HG02885 (cell line): Measurements from ENCODE around the gene ASTL.
"Not testable (repeated sequence)": the region's sequence is repeated elsewhere in the genome, so short reads cannot be mapped to it uniquely, and the experiment has no call there.

Experiments used
- ATAC-seq: cut with Tn5 transposase; IDR thresholded peaks from one replicate; pipeline ENCODE4 v1.9.1; 2021; ENCODE audit warnings: mild to moderate bottlenecking; ENCODE audit not compliant: unreplicated experiment, poor library complexity

ASTL gene

DNA sequence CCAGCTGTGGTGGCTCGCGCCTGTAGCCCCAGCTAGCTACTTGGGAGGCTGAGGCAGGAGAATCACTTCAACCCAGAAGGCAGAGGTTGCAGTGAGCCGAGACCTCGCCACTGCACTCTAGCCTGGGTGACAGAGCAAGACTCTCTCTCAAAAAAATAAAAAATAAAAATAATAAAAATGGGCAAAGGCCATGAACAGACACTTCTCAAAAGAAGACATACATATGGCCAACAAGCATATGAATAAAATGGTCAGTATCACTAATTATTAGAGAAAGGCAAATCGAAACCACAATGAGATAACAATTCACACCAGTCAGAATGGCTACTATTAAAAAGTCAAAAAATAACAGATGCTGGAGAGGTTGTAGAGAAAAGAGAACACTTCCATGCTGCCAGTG lies 22.1 kb upstream of the ASTL start:
- not testable (repeated sequence) for ATAC-seq

DNA sequence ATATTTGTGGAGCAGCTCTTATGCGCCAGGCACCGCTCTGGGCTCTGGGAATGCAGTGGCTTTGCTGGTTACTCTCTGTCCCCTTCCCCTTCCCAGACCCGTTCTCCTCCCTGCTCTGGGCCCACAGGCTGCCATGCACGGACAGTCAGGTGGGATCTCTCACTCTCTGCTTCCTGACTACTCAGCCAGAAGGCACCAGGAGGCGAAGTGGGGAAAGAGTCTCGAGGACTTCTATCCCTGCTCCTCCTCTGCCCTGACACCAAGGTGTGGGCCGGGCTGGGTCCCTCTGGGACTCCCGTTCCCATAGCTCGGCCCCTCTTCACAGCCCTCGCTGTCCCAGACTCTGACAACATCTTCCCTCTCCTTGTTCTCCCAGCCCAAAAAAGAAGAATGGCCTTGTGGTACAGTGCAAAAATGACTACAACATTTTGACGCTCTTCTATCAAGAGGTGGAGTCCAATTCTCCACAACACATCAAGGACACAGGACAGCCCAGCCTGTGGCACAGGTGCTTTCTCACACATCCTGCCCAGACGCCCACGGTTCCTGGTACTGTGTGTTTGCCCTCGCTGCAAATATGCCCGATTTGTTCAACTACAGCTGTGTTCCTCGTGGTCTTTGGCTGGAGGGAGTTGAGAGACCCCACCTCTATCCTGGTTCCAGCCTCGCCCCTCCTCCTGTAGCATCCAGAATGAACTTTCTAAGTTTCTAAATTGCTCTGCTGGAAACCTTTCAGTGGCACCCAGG lies 21.0 kb upstream of the ASTL start:
- ATAC-seq: no peak

DNA sequence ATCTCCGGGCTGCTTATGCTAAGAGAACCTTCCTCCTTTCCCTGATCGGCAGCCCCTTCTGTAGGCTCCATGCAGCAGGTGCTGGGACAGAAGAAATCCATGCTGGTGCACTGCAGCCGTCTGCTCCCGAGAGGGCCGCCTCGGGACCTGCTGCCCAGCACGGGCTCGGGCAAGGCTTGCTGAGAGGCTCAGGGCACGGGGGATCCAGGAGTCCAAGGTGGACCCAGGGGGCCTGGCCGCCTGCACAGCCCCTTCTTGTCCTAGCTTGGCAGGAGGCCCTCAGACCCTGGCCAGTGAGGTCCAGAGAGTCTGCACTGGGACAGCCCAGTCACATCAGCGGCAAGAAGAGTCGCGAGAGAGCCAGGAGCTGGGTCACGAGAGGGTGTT lies 20.2 kb upstream of the ASTL start:
- ATAC-seq: no peak

DNA sequence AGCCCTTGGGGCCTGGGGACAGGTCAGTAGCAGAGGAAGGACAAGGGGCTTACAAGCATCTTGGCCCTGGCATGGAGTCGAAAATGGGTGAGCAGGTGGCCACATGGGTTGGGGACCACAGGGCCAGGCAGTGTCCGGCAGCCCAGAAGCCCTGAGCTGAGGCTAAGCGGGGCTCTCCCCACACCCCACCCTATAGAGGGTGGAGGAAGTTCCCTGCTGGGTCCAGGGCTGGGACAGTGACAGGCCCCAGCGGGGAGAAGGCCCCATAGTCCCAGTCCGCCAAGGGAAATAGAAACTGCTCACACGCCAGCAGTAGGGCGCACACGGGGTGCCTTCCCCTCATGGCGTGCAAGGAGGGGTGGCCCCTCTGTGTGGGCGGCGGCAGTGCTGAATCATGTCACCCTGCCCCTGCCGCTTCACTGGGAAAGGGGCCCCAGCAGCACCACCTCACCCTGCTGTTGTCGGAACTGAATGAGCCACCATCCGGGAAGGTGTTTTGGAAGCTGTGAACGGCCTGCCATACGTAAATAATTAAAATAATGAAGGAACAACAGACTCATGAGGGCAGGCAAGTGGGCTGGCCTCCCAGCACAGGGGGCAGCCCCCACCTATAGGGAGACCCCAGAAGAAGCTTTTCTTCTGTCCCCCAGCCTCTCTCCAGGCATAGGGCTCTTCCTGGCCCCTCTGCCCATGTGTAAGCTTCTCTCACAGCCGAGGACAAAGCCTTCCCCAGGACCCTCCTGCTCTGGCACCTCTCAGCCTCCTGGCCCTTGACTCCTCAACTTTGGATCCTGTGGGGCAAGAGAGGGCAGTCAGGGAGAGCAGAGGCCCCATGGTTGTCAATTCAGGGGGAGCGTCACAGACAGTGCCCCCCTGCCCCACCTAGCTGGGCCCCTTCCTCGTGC lies 19.6 kb upstream of the ASTL start:
- peak; percentile 72 for ATAC-seq

DNA sequence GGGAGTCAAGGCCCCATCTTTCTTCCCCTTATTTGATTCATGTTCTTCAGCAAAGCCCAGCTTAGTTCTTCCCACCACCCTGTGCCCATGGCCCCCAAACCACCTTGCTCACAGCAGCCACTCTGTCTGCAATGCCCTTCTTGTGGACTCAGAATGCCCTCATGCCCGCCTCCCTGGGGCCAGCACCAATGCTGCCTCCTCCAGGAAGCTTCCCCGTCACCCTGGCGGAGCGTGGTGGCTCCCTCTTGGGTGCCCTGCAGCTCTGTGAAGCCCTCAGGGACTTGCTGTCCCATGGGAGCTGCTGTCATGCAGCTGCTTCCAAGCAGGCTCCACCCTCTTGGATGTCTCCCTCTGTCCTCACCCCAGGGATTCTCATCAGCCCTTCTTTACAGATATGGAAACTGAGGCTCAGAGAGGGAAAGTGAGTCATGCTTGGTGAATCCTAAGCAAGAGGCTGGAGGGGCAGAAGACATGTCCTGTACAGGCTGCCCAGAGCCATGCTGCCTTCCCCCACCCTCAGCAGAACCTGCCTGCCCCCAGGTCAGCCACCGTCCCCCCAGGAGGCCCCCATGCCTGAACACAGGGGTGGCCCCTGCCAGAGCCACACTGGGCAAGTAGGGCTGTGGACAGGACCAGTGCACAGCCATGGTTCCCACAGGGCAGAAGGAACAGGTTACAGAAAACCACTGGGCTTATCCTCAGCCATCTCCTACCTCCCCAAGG lies 18.8 kb upstream of the ASTL start:
- peak; percentile 24 for ATAC-seq

DNA sequence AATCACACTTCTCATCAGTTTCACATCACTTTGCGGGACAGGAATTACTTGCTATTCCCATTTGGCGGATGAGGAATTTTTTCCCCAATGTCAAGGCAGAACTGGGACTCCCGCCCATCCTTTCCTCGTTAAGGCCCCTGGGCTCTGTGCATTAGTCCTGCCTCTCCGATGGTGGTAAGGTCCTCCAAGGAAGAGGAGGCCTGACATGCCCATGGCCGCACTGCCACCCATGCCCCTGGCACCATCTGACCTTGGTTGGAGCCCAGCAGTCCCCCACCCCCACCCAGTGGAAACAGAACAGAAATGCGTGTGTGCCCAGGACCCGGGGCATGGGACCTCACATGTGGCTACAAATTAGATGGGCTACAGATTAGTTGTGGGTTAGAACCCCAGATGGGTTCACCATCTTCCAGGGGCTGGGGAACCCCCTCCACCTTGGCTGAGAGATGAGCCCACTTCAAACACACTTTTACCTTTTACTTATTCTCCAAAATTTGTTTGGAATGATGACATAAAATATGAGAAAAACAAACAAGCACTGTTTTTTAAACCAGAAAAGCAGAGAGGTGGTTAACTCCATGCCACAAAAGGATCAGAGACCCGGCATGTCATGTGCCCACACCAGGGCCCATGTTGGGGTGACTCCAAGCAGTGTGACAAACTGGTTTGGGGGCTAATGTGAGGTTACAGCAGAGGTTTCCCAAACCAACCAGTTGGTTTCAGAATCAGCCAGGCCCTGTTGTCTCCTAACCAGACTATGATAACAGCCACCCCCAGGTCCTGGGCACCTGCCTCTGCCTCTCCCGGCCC lies 17.9 kb upstream of the ASTL start:
- no peak for ATAC-seq

DNA sequence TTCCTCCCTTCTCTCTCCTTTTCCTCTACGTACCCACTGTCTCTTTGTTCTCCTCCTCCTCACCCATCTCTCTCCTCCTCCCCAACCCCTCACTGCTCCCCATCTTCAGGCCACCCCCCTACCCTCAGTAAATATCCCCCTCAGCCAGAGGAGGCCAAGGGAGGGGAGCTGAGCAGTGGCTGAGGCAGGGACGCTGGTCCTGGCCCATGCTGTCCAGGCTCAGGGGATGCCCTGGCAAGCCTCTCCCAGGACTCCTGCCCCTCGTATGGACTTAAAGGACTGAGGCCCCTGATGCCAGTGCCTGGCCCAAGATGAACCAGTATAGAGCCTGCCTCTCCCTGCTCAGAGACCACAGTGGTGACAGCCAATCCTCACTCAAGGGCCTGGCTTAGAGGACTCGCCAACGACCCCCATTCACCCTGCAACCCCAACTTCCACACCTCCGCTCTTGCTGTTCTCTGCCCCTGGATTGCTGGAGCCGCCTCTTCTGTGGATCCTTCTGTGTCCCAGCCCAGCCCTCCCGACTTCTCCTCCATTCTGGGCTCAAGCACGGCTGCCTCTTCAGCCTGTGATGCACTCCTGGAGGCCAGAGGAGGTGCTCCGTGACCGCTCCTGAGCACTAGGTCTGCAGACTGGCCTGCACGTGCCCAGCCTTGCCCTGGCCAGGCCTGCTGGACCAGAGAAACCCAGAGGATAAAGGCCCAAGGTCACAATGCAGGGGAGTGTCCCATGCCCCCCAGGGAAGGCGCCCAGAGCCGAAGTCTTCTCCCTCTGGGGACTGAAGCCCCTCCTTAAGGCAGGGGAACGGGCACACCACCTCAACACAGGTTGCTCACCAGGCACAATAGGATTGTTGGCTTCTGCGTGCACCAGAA lies 16.4 kb upstream of the ASTL start:
- ATAC-seq: no peak

DNA sequence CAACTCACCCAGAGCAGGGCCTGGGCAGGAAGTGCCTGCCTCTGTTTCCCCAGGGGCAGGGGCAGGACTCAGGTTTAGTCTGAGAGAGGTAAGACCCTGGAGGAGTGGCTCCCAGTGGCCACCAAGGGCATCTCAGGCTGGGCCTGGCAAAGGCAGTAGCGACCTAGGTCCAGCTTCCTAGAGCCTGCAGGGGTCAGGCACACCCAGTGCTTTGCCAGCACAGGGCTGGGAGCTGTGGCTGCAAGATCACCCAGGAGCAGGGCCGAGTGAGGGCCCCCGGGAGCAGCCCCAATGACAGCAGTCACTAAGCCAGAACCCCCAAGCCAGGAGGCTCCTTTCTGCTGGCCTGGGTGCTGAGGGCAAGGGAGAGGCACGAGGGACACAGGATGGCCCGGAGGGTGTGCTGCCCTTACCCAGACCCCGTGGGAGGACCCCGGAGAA lies 15.7 kb upstream of the ASTL start:
- no peak for ATAC-seq

DNA sequence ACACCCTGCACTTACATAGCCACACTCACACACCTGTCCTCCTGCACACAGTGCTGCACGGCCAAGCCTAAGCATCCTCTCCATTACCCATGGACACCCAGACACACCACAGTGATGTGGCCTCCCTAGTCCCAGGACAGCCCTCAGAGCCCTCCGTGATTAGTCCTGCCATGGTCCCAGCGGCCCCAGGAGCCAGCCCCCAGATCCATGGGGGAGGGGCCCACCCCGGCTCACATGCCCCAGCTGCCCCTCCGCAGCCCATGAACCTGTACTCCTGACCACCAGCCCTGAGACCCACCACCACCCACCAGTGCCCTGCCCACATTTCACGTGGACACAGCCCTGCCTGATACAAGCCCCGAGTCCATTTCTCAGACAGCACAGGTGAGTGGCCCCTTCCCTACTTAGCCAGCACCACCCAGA lies 15.0 kb upstream of the ASTL start:
- no peak for ATAC-seq

DNA sequence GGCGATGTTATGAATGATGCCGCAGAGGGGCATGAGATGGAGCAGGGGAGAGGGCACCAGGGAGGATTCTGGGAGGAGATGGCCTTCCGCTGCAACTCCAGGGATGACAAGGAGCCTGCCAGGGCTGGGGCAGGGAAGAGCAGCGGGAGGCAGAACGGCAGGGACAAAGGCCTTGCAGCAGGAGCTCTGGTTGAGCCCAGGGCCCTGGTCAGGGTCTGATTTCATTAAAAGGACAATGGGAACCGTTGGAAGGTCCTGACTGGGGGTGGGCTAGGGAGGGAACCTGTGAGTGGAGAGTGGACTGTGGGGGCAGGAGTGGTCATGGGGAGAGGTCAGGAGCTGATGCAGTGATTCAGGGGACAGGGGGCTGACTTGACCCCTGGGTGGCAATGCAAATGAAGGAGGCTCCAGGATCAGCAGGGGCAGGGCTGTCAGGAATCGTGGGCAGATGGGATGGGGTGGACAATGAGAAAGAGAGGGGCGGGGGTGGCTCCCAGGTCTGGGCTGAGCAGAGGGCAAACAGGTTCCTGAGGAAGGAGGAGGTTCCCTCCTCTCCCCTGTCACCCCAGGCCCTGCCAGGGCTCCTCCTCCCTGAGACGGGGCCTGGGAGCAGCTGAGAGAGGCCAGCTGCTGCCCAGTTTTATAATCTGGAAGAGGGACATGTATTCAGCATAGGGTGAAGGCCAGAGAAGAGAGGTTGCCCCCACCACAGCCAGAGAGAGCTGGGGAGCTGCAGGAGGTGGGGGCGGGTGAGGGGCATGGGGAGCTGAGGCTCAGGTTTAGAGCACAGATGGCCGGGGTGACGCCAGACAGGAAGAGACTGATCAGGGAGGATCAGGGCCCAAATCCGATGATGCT lies 14.2 kb upstream of the ASTL start:
- ATAC-seq: no peak

DNA sequence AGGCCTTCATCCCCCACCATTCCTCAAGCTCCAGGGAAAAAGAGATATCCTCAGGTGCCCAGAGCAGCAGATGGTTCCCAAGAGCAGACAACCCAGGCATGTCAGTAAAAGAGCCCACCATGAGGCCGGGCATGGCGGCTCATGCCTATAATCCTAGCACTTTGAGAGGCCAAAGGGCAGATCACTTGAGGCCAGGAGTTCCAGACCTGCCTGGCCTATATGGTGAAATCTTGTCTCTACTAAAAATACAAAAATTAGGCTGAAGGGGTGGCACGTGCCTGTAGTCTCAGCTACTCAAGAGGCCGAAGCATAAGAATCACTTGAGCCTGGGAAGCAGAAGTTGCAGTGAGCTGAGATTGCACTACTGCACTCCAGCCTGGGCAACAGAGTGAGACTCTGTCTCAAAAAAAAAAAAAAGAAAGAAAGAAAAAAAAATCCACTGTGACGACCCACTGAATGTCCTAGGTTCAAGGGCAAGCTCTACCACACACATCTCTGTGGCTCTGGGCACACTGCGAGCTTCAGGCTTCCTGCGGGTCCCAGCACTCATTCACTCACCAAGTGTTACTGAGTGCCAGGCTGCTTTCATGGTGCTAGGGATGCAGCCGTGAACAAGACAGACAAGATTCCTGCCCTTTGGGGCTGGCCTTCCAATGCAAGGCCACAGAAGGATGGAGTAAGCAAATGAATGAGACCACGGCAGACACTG lies 13.4 kb upstream of the ASTL start:
- no peak for ATAC-seq

DNA sequence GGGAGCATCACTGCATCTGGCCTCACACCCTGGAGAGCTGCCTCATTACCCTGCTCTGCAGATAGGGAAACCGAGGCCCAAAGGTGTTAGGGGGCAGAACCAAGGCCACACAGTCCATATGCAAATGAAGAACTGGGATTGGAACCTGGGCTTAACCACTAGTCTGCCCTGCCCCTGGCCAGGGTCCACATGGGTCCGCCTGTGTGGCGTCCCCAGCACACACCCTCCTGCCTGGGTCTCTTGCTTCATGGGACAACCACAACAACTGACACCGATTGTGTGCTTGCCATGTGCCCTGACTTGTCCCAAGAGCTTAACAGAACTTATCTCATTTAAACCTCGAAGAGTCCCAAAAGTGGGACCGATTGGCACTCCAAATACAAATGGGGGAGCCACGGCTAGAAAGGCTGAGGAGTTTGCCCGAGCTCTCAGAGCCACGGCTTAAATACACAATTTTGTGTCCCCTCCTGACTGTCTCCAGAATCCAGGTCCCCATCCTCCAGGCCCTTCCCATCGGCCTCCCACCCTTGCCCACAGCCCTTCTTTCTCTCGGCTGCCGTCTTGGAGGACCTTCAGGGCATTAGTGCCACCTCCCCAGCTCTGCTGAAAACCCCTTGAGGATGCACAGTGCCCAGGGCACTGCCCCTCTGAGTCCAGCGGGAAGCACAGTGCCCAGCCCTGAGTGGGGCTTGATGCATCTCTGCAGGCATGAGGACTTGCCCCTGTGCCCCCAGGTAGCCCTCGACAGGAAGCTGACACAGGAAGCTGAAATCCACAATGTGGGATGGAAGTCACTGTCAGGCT lies 12.7 kb upstream of the ASTL start:
- ATAC-seq: no peak

DNA sequence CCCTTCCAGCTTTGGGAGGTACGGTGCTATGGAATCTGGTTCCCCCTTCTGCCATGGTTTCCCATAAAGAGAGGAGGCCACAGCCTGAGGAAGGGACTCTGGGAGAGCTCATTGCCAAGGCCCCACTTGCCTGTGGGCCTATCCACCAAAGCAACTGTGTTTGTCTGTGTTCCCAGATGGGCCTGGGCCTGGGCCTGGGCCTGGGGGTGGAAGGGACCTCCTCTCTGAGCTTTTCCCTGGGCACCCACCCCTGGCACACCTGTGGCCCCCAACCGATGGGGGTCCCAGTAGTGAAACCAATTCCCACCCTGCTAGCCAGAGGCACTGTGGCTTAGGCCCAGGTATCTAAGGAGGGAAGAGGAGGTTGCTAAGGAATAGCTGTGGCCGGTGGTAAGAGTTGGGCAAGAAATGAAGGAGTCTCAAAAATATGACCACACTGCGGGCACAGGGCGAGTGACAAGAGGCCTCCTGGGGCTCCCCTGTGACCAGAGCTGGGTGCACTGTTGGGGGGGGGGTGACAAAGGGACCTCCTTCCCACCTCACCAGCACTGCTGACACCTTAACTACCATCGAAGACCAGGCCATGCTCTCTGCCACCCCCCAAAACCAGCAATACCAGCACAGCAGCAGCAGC lies 11.8 kb upstream of the ASTL start:
- ATAC-seq: no peak

DNA sequence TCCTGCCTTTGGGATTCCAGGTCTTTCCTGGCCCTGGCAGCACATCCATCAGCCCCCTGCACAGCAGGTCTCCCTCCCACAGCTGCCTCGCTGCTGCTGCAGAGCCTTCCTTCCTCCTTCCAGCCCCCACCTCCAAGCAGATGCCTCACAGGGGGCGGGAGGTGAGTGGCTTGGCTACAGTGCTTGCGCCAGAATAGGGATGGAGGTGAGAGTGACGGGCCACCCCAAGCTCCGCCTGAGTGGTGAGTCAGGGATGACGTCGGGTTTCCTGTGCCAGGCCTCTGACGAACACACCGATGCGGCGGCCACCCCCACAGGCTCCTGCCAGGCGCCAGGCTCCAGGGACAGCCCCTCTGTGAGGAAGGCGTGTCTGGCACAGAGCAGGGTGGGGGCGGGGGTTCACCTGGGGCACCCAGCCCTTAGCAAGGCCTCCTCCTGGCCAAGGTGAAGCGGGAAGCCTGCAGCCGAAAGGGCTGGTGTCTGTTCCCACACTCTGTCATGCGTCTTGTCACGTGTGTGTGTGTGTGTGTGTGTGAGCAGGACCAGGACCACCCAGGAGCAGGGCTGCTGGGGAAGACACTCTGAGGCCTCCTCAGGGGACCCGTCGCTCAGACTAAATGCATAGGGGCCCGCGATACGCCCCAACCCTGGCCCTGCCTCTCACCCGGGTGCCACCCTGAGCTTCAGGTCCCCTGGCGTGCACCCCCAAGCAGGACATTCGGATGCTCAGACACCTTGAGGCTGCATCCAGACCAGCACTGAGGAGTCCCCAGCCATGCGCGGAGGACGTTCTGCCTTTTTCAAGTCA lies 10.3 kb upstream of the ASTL start:
- peak; percentile 39 for ATAC-seq

DNA sequence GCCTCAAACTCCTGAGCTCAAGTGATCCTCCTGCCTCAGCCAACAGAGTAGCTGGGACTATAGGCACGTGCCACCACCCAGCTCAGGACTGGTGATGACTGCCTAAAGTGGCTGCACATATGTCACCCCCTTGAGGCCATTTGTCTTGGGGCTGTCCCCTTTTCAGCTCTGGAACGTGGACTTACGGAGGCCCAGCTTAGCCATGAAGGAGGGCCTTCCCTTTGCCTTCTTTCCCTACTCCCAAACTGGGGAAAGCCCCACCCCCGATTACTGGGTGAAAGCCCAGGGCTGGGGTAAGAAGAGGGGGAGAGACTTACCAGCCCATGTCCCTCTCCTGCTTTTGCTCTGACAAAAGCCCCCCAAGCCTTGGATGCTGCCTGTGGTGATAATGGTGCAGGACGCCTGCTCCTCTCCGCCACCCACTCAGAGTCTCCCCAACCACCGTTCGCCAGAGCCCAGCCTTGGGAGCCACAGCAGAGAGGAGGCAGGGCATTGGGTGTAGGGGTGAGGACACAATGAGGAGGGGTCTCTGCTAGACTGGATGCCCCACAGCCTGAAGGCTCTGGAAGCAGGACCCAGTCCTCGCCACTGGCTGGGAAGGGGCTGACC lies 9.4 kb upstream of the ASTL start:
- ATAC-seq: no peak
